SK-N-SH treated with all-trans-retinoic acid at 6 μM for 48 hours (cell line): Measurements from ENCODE around the gene DYNLT2.
"Not testable (repeated sequence)": the region's sequence is repeated elsewhere in the genome, so short reads cannot be mapped to it uniquely, and the experiment has no call there.

Experiments used
- ATAC-seq: fragments of 200-7000 bp; cut with Tn5 transposase; 3 replicates; pipeline ENCODE4 v1.9.1; 2020; ENCODE audit warnings: mild to moderate bottlenecking, moderate library complexity
- BACH2 ChIP-seq: fragments of 250-450 bp; sonication (Bioruptor Pico); IDR thresholded peaks from 2 replicates; pipeline ENCODE4 v1.9.0; 2021; ENCODE audit warnings: mild to moderate bottlenecking, borderline replicate concordance
- CREB5 ChIP-seq: fragments of 250-450 bp; sonication (Bioruptor Pico); IDR thresholded peaks from 2 replicates; pipeline ENCODE4 v1.5.1; 2020; ENCODE audit warnings: low read depth, mild to moderate bottlenecking, moderate library complexity
- ESRRG ChIP-seq: fragments of 250-450 bp; sonication (Bioruptor Pico); IDR thresholded peaks from 2 replicates; pipeline ENCODE4 v1.6.1; 2021; ENCODE audit warnings: mild to moderate bottlenecking
- GLIS3 ChIP-seq: fragments of 250-450 bp; sonication (Bioruptor Pico); IDR thresholded peaks from 2 replicates; pipeline ENCODE4 v1.5.0; 2020; ENCODE audit warnings: mild to moderate bottlenecking, moderate library complexity
- ISL1 ChIP-seq: fragments of 250-450 bp; sonication (Bioruptor Pico); IDR thresholded peaks from 2 replicates; pipeline ENCODE4 v2.1.2; 2022; ENCODE audit warnings: mild to moderate bottlenecking, moderate library complexity
- OSR1 ChIP-seq: fragments of 250-450 bp; sonication (Bioruptor Pico); IDR thresholded peaks from 2 replicates; pipeline ENCODE4 v1.8.0; 2022; ENCODE audit warnings: moderate library complexity, mild to moderate bottlenecking, inconsistent platforms
- PATZ1 ChIP-seq: fragments of 250-450 bp; sonication (Bioruptor Pico); IDR thresholded peaks from 2 replicates; pipeline ENCODE4 v1.8.0; 2020; ENCODE audit warnings: mild to moderate bottlenecking, moderate library complexity, borderline replicate concordance
- POU6F1 ChIP-seq: fragments of 250-450 bp; sonication (Bioruptor Pico); IDR thresholded peaks from 2 replicates; pipeline ENCODE4 v1.8.0; 2021; ENCODE audit warnings: low read depth, mild to moderate bottlenecking, moderate library complexity, borderline replicate concordance
- PPARA ChIP-seq: fragments of 250-450 bp; sonication (Bioruptor Pico); IDR thresholded peaks from 2 replicates; pipeline ENCODE4 v1.5.0; 2020; ENCODE audit warnings: mild to moderate bottlenecking, borderline replicate concordance
- SNAI2 ChIP-seq: fragments of 250-450 bp; sonication (Bioruptor Pico); IDR thresholded peaks from 2 replicates; pipeline ENCODE4 v1.5.0; 2020; ENCODE audit warnings: mild to moderate bottlenecking, moderate library complexity
- TCF4 ChIP-seq: fragments of 250-450 bp; sonication (Bioruptor Pico); IDR thresholded peaks from 2 replicates; pipeline ENCODE4 v1.8.0; 2021; ENCODE audit warnings: mild to moderate bottlenecking, moderate library complexity, borderline replicate concordance
- TOX ChIP-seq: fragments of 250-450 bp; sonication (Bioruptor Pico); IDR thresholded peaks from 2 replicates; pipeline ENCODE4 v1.8.0; 2021; ENCODE audit warnings: mild to moderate bottlenecking, moderate library complexity, borderline replicate concordance
- TSHZ2 ChIP-seq: fragments of 250-450 bp; sonication (Bioruptor Pico); IDR thresholded peaks from 2 replicates; pipeline ENCODE4 v1.5.0; 2020; ENCODE audit warnings: mild to moderate bottlenecking, moderate library complexity
- ZC3H10 ChIP-seq: fragments of 250-450 bp; sonication (Bioruptor Pico); IDR thresholded peaks from 2 replicates; pipeline ENCODE4 v1.5.1; 2021; ENCODE audit warnings: mild to moderate bottlenecking, moderate library complexity
- ZFP30 ChIP-seq: fragments of 450-650 bp; formaldehyde crosslinking; IDR thresholded peaks from 2 replicates; pipeline ENCODE4 v1.5.0; 2022; ENCODE audit warnings: mild to moderate bottlenecking, moderate library complexity
- ZNF70 ChIP-seq: fragments of 450-650 bp; formaldehyde crosslinking; IDR thresholded peaks from 2 replicates; pipeline ENCODE4 v1.5.0; 2020; ENCODE audit warnings: mild to moderate bottlenecking, moderate library complexity
- ZNF8 ChIP-seq: fragments of 450-650 bp; formaldehyde crosslinking; IDR thresholded peaks from 2 replicates; pipeline ENCODE4 v1.5.0; 2020; ENCODE audit warnings: mild to moderate bottlenecking, moderate library complexity

Gene DYNLT2

GRCh38 chr6:169775321-169775720 lies 23.9 kb upstream of the DYNLT2 start (continued):
- no peak for TF ChIP-seq TSHZ2 (CRISPR knock-in tag)

- no peak for ATAC-seq
- TF ChIP-seq ISL1 (CRISPR knock-in tag): no peak
- TF ChIP-seq ZNF70: no peak
- TF ChIP-seq PPARA (CRISPR knock-in tag): no peak
- TF ChIP-seq GLIS3 (CRISPR knock-in tag): no peak
- TF ChIP-seq ZC3H10 (CRISPR knock-in tag): no peak
- no peak for TF ChIP-seq ZNF8 (CRISPR knock-in tag)
Measured at GRCh38 chr6:169774347-169774746, 23.0 kb upstream of the DYNLT2 start.

GRCh38 chr6:169766921-169767736 lies 15.8 kb upstream of the DYNLT2 start:
- no peak for ATAC-seq
- TF ChIP-seq ZFP30: no peak

- no peak for ATAC-seq
Measured at GRCh38 chr6:169766232-169766631, 14.9 kb upstream of the DYNLT2 start.

GRCh38 chr6:169765789-169766188 lies 14.4 kb upstream of the DYNLT2 start:
- not testable (repeated sequence) for ATAC-seq

More at GRCh38 chr6:169766232-169766631, 14.9 kb upstream of the DYNLT2 start:
- TF ChIP-seq ESRRG (CRISPR knock-in tag) (no peak), PATZ1 (no peak), TCF4 (CRISPR knock-in tag) (no peak)

- no peak for TF ChIP-seq SNAI2
- no peak for TF ChIP-seq TOX (CRISPR knock-in tag)
- TF ChIP-seq TCF4 (CRISPR knock-in tag): no peak
- no peak for TF ChIP-seq CREB5 (CRISPR knock-in tag)
- no peak for TF ChIP-seq OSR1 (CRISPR knock-in tag)
- no peak for TF ChIP-seq BACH2 (CRISPR knock-in tag)
- no peak for TF ChIP-seq ZNF8 (CRISPR knock-in tag)
- no peak for TF ChIP-seq POU6F1
- TF ChIP-seq ZC3H10 (CRISPR knock-in tag): no peak
- ATAC-seq: no peak
Measured at GRCh38 chr6:169763881-169764280, 12.5 kb upstream of the DYNLT2 start.
